K562 (cell line): ENCODE results near the gene KISS1. TPM values are rescaled to one million over a fixed set of nuclear protein-coding genes. Genes with fewer than 3 reads are reported as not detected.

Experiments used
- ELF2 ChIP-seq: fragments of 250-450 bp; sonication (Bioruptor Pico); IDR thresholded peaks from 2 replicates; pipeline ENCODE4 v1.5.0; 2021; ENCODE audit warnings: mild to moderate bottlenecking
- ETS2 ChIP-seq: IDR thresholded peaks from 2 replicates; pipeline ENCODE4 v1.6.1; 2016; ENCODE audit warnings: borderline replicate concordance, missing genetic modification characterization, mild to moderate bottlenecking, moderate library complexity, missing compliant biosample characterization; ENCODE audit not compliant: poor library complexity, severe bottlenecking
- HIVEP1 ChIP-seq: fragments of 250-450 bp; sonication (Bioruptor Pico); IDR thresholded peaks from 2 replicates; pipeline ENCODE4 v1.4.0; 2020; ENCODE audit warnings: mild to moderate bottlenecking
- KDM4B ChIP-seq, 2 experiments: fragments of 450-650 bp in 1 of 2; sonication (generic) in 1 of 2; IDR thresholded peaks; 2 replicates each; pipeline ENCODE4 v1.6.1; 2016 to 2017; ENCODE audit warnings: borderline replicate concordance in 2 of 2, antibody characterized with exemption in 1 of 2, low read depth in 1 of 2, mild to moderate bottlenecking in 1 of 2
- MECOM ChIP-seq: fragments of 250-450 bp; sonication (Bioruptor Pico); IDR thresholded peaks from 2 replicates; pipeline ENCODE4 v1.8.0; 2022; ENCODE audit warnings: inconsistent platforms
- PTRF ChIP-seq: fragments of 450-650 bp; IDR thresholded peaks from 2 replicates; pipeline ENCODE4 v1.6.1; 2016; ENCODE audit warnings: mild to moderate bottlenecking, missing genetic modification characterization, missing compliant biosample characterization
- SMAD3 ChIP-seq: fragments of 450-650 bp; formaldehyde crosslinking; conservative IDR thresholded peaks from 2 replicates; pipeline ENCODE4 v1.4.0; 2020; ENCODE audit warnings: mild to moderate bottlenecking
- XRCC5 ChIP-seq: fragments of 200-400 bp; formaldehyde crosslinking; IDR thresholded peaks from 2 replicates; pipeline ENCODE4 v1.6.1; 2017; ENCODE audit warnings: low read depth, mild to moderate bottlenecking, low read length
- ZNF316 ChIP-seq: fragments of 450-650 bp; IDR thresholded peaks from 2 replicates; pipeline ENCODE4 v1.6.1; 2016
- ZNF75A ChIP-seq: fragments of 450-650 bp; formaldehyde crosslinking; IDR thresholded peaks from 2 replicates; pipeline ENCODE4 v1.4.0; 2020; ENCODE audit warnings: mild to moderate bottlenecking
- ZNF778 ChIP-seq: fragments of 450-650 bp; formaldehyde crosslinking; IDR thresholded peaks from 2 replicates; pipeline ENCODE4 v1.4.0; 2020; ENCODE audit warnings: mild to moderate bottlenecking, moderate library complexity
- ZZZ3 ChIP-seq: fragments of 450-650 bp; IDR thresholded peaks from 2 replicates; pipeline ENCODE4 v1.6.1; 2016; ENCODE audit warnings: antibody characterized with exemption, mild to moderate bottlenecking, moderate library complexity
- polyA plus RNA-seq, 8 experiments: library from polyadenylated mRNA; depleted of rRNA in 4 of 8; stranded (reverse) in 5 of 8; unstranded in 3 of 8; fragments of >200 nt; fragmentation: Nextera tagmentation in 2 of 8; fragmentation: Illumina TruSeq in 1 of 8; extraction: Ambion mirVana in 2 of 8; extraction: Trizol in 1 of 8; gene quantifications; 2 replicates each; pipeline versions ENCODE4 v1.2.1 to v1.2.3, GENCODE V29; 2011 to 2014; ENCODE audit warnings: inconsistent platforms in 1 of 8, missing spikeins in 1 of 8
- total RNA-seq, 7 experiments: library from RNA; depleted of rRNA in 6 of 7; stranded (reverse); fragments of >200 nt in 6 of 7; fragmentation: Illumina TruSeq in 2 of 7; extraction: Trizol in 2 of 7; gene quantifications; 2 replicates each; pipeline versions ENCODE4 v1.2.1 to v1.2.3, GENCODE V29; 2011 to 2021; ENCODE audit warnings: low replicate concordance in 1 of 7
- TF ChIP-seq, protein P1 (sequence below), 2 experiments: IDR thresholded peaks; 2 replicates each; pipeline ENCODE4 v1.6.1; 2011; ENCODE audit warnings: borderline replicate concordance in 1 of 2, control low read depth in 1 of 2, low read depth in 1 of 2, low read length in 1 of 2, mild to moderate bottlenecking in 1 of 2, mixed read lengths in 1 of 2, moderate library complexity in 1 of 2; ENCODE audit not compliant: insufficient read depth in 1 of 2, insufficient read length in 1 of 2, poor library complexity in 1 of 2, severe bottlenecking in 1 of 2; ENCODE audit errors: extremely low read depth in 1 of 2
- TF ChIP-seq, protein P2 (sequence below): IDR thresholded peaks from 3 replicates; pipeline ENCODE4 v1.6.1; 2011; ENCODE audit warnings: borderline replicate concordance, mild to moderate bottlenecking, moderate library complexity; ENCODE audit not compliant: insufficient read length; ENCODE audit errors: extremely low read depth
- TF ChIP-seq, protein P3 (sequence below): fragments of 250-450 bp; sonication (Bioruptor Pico); IDR thresholded peaks from 2 replicates; pipeline ENCODE4 v1.4.0; 2020
- TF ChIP-seq, protein P4 (sequence below), 2 experiments: fragments of 200-800 bp in 1 of 2; sonication (Bioruptor generic) in 1 of 2; sonication (generic) in 1 of 2; formaldehyde crosslinking in 1 of 2; IDR thresholded peaks in 1 of 2; conservative IDR thresholded peaks in 1 of 2; 2 replicates each; pipeline versions ENCODE4 v1.5.0 to v1.6.1; 2016 to 2020; ENCODE audit warnings: missing compliant biosample characterization in 1 of 2, missing genetic modification characterization in 1 of 2, missing genetic modification reagents in 1 of 2

The KISS1 gene
- total and polyA plus RNA-seq, 9 of the 15 experiments (the other 6 are each of a cell fraction or from before 2014, with no cell fraction given), result 0.31 TPM; not detected in 8

DNA sequence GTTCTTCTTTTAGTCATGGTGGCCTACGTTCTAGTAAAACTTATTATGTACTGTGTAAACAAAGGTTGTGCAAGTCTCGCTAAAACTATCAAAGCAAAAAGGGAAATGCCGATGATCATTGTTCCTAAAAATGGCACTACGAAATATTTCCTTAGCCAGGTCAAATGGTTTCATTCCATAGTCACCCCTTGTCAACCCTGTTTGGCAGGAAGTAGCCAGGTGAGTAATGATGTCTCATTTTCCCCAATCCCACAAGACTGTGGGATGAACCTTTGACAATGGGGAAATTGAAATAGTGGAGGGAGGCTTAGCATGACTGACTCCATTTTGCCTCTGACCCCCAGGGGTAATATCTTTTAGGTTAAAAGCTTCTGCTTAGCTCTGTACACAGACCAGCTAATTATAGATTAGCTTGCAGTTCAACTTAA is 24.5 kb downstream of the KISS1 start (continued):
- TF ChIP-seq, protein P1, sequence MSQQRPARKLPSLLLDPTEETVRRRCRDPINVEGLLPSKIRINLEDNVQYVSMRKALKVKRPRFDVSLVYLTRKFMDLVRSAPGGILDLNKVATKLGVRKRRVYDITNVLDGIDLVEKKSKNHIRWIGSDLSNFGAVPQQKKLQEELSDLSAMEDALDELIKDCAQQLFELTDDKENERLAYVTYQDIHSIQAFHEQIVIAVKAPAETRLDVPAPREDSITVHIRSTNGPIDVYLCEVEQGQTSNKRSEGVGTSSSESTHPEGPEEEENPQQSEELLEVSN (IDR thresholded peaks at IDR 0.05; ENCODE audit: borderline replicate concordance in 1 of 2, extremely low read depth in 1 of 2, insufficient read depth in 1 of 2, insufficient read length in 1 of 2, low read depth in 1 of 2, low read length in 1 of 2, poor library complexity in 1 of 2, severe bottlenecking in 1 of 2), result no peak
- peak; percentile 67; the same call in 1 of the 2 replicates for TF ChIP-seq ZNF75A (CRISPR knock-in tag)
- TF ChIP-seq ELF2 (CRISPR knock-in tag), result 0 out of 2 replicates have a peak, but pooled peaks have one; percentile 21
- TF ChIP-seq, protein P2, sequence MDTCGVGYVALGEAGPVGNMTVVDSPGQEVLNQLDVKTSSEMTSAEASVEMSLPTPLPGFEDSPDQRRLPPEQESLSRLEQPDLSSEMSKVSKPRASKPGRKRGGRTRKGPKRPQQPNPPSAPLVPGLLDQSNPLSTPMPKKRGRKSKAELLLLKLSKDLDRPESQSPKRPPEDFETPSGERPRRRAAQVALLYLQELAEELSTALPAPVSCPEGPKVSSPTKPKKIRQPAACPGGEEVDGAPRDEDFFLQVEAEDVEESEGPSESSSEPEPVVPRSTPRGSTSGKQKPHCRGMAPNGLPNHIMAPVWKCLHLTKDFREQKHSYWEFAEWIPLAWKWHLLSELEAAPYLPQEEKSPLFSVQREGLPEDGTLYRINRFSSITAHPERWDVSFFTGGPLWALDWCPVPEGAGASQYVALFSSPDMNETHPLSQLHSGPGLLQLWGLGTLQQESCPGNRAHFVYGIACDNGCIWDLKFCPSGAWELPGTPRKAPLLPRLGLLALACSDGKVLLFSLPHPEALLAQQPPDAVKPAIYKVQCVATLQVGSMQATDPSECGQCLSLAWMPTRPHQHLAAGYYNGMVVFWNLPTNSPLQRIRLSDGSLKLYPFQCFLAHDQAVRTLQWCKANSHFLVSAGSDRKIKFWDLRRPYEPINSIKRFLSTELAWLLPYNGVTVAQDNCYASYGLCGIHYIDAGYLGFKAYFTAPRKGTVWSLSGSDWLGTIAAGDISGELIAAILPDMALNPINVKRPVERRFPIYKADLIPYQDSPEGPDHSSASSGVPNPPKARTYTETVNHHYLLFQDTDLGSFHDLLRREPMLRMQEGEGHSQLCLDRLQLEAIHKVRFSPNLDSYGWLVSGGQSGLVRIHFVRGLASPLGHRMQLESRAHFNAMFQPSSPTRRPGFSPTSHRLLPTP, result no peak
- no peak for TF ChIP-seq PTRF
- TF ChIP-seq XRCC5, result no peak
- TF ChIP-seq SMAD3, result peak; percentile 97
- no peak for TF ChIP-seq ZNF778
- TF ChIP-seq, protein P3, sequence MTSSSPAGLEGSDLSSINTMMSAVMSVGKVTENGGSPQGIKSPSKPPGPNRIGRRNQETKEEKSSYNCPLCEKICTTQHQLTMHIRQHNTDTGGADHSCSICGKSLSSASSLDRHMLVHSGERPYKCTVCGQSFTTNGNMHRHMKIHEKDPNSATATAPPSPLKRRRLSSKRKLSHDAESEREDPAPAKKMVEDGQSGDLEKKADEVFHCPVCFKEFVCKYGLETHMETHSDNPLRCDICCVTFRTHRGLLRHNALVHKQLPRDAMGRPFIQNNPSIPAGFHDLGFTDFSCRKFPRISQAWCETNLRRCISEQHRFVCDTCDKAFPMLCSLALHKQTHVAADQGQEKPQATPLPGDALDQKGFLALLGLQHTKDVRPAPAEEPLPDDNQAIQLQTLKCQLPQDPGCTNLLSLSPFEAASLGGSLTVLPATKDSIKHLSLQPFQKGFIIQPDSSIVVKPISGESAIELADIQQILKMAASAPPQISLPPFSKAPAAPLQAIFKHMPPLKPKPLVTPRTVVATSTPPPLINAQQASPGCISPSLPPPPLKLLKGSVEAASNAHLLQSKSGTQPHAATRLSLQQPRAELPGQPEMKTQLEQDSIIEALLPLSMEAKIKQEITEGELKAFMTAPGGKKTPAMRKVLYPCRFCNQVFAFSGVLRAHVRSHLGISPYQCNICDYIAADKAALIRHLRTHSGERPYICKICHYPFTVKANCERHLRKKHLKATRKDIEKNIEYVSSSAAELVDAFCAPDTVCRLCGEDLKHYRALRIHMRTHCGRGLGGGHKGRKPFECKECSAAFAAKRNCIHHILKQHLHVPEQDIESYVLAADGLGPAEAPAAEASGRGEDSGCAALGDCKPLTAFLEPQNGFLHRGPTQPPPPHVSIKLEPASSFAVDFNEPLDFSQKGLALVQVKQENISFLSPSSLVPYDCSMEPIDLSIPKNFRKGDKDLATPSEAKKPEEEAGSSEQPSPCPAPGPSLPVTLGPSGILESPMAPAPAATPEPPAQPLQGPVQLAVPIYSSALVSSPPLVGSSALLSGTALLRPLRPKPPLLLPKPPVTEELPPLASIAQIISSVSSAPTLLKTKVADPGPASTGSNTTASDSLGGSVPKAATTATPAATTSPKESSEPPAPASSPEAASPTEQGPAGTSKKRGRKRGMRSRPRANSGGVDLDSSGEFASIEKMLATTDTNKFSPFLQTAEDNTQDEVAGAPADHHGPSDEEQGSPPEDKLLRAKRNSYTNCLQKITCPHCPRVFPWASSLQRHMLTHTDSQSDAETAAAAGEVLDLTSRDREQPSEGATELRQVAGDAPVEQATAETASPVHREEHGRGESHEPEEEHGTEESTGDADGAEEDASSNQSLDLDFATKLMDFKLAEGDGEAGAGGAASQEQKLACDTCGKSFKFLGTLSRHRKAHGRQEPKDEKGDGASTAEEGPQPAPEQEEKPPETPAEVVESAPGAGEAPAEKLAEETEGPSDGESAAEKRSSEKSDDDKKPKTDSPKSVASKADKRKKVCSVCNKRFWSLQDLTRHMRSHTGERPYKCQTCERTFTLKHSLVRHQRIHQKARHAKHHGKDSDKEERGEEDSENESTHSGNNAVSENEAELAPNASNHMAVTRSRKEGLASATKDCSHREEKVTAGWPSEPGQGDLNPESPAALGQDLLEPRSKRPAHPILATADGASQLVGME, result peak; percentile 71; the same call in 1 of the 2 replicates
- TF ChIP-seq ETS2 (tag), result no peak
- TF ChIP-seq ZZZ3, result no peak
- TF ChIP-seq HIVEP1 (CRISPR knock-in tag), result peak; percentile 83
- TF ChIP-seq ZNF316, result no peak
- no peak for TF ChIP-seq KDM4B (IDR thresholded peaks at IDR 0.05; ENCODE audit: borderline replicate concordance in 2 of 2, low read depth in 1 of 2)
- TF ChIP-seq, protein P4, sequence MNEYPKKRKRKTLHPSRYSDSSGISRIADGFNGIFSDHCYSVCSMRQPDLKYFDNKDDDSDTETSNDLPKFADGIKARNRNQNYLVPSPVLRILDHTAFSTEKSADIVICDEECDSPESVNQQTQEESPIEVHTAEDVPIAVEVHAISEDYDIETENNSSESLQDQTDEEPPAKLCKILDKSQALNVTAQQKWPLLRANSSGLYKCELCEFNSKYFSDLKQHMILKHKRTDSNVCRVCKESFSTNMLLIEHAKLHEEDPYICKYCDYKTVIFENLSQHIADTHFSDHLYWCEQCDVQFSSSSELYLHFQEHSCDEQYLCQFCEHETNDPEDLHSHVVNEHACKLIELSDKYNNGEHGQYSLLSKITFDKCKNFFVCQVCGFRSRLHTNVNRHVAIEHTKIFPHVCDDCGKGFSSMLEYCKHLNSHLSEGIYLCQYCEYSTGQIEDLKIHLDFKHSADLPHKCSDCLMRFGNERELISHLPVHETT (CRISPR knock-in tag; conservative IDR thresholded peaks at IDR 0.05 in 1 of 2, IDR thresholded peaks at IDR 0.05 in 1 of 2), result peak in 1 of 2 experiments; percentile 98; a peak in 2 of 4 replicates
- TF ChIP-seq MECOM (CRISPR knock-in tag), result no peak
